Stimulated activated CD8-positive, alpha-beta memory T cell treated with anti-CD3 and anti-CD28 coated beads, Interleukin-7, amount 100 ng/mL, for 24 hours (primary cell): ENCODE results near the gene PFN3.
"Not testable (repeated sequence)": the region's sequence is repeated elsewhere in the genome, so short reads cannot be mapped to it uniquely, and the experiment has no call there.

Experiments
- DNase-seq: peaks from one replicate; pipeline ENCODE4 v3.0.0-alpha.2; 2020; ENCODE audit warnings: low read depth

The PFN3 gene

GRCh38 chr5:177425196-177425800 lies 24.8 kb upstream of the PFN3 start:
- no peak for DNase-seq

- no peak for DNase-seq
These were observed 23.2 kb upstream of the PFN3 start for GRCh38 chr5:177423671-177424070.

- DNase-seq = no peak
These were observed 20.8 kb upstream of the PFN3 start for GRCh38 chr5:177421062-177421798.

- not testable (repeated sequence) for DNase-seq
These were observed 20.0 kb upstream of the PFN3 start for GRCh38 chr5:177420472-177420871.

GRCh38 chr5:177419046-177419445 lies 18.6 kb upstream of the PFN3 start:
- DNase-seq = no peak

- DNase-seq = not testable (repeated sequence)
These were observed 16.6 kb upstream of the PFN3 start for GRCh38 chr5:177417081-177417480.

- DNase-seq = no peak
These were observed 14.0 kb upstream of the PFN3 start for GRCh38 chr5:177414481-177414880.

- DNase-seq = no peak
These were observed 12.3 kb upstream of the PFN3 start for GRCh38 chr5:177412603-177413233.

- no peak for DNase-seq
These were observed 10.1 kb upstream of the PFN3 start for GRCh38 chr5:177410575-177410974.

GRCh38 chr5:177409043-177409801 lies 8.8 kb upstream of the PFN3 start, which contains the start of gene F12:
Gene F12, minus strand, starts transcription at chr5:177409564. Its CDS starts 37 bp downstream, at chr5:177409527.
- no peak for DNase-seq

GRCh38 chr5:177405805-177406204 lies 5.3 kb upstream of the PFN3 start:
- DNase-seq = no peak

GRCh38 chr5:177405312-177405711 lies 4.9 kb upstream of the PFN3 start:
- DNase-seq = no peak

- DNase-seq = no peak
These were observed 4.2 kb upstream of the PFN3 start for GRCh38 chr5:177404641-177405179.

- peak; percentile 63 for DNase-seq
These were observed 3.6 kb upstream of the PFN3 start for GRCh38 chr5:177403792-177404640.

GRCh38 chr5:177403102-177403791 lies 2.8 kb upstream of the PFN3 start:
- no peak for DNase-seq

GRCh38 chr5:177402271-177403043 lies 2.0 kb upstream of the PFN3 start:
- DNase-seq = no peak

- no peak for DNase-seq
These were observed 2.5 kb downstream of the PFN3 start for GRCh38 chr5:177397875-177398390.

GRCh38 chr5:177396807-177397206 lies 3.7 kb downstream of the PFN3 start:
- no peak for DNase-seq

GRCh38 chr5:177396078-177396477 lies 4.4 kb downstream of the PFN3 start:
- no peak for DNase-seq

GRCh38 chr5:177393990-177394389 lies 6.5 kb downstream of the PFN3 start:
- no peak for DNase-seq
